ENCODE results near the gene FBLN1. TPM values are rescaled to one million over a fixed set of nuclear protein-coding genes. Genes with fewer than 3 reads are reported as not detected.

FBLN1 gene
- total RNA-seq, 2 experiments from 2014 or later, result not detected

GRCh38 chr22:45640291-45640940 is 137.7 kb downstream of the FBLN1 start:
- no peak overlapping the region for H3K27ac Mint-ChIP-seq
- H3K4me1 Mint-ChIP-seq, result peaks cover 26% of the 10 kb centered on the region
- no peaks in the 10 kb centered on the region for H3K9me3 Mint-ChIP-seq
- H3K27me3 Mint-ChIP-seq, result peaks cover 43% of the 10 kb centered on the region
- DNase-seq, result no peak
- no peak overlapping the region for H3K4me3 Mint-ChIP-seq
- POLR2A ChIA-PET, result no interaction called here
- no peaks in the 10 kb centered on the region for H3K36me3 Mint-ChIP-seq (ENCODE audit: low read depth)
- CTCF ChIA-PET, result interaction anchor here (0.9 kb wide), 1 partner anchor 223 kb away, joined by 3 read pairs; no protein-coding TSS in a partner anchor

- Mint-ChIP-seq H3K27ac (no peak overlapping the region), H3K27me3 (peaks cover 45% of the 10 kb centered on the region), H3K36me3 (ENCODE audit: low read depth) (no peaks in the 10 kb centered on the region), H3K4me1 (peaks cover 30% of the 10 kb centered on the region), H3K9me3 (no peaks in the 10 kb centered on the region), H3K4me3 (no peak overlapping the region)
- ChIA-PET CTCF (interaction anchor here (1.2 kb wide), 1 partner anchor 11 kb away, joined by 3 read pairs; no protein-coding TSS in a partner anchor), POLR2A (no interaction called here)
- no peak for DNase-seq
Observed at GRCh38 chr22:45640941-45641621, 138.4 kb downstream of the FBLN1 start.

GRCh38 chr22:45642986-45643385 is 140.3 kb downstream of the FBLN1 start:
- ChIA-PET POLR2A (no interaction called here), CTCF (interaction anchor here (0.8 to 1.0 kb wide), 2 partner anchors 24 to 41 kb away, joined by 3 to 4 read pairs; no protein-coding TSS in a partner anchor)
- DNase-seq, result no peak
- Mint-ChIP-seq H3K36me3 (ENCODE audit: low read depth) (no peaks in the 10 kb centered on the region), H3K9me3 (no peaks in the 10 kb centered on the region), H3K27me3 (peaks cover 49% of the 10 kb centered on the region), H3K27ac (no peak overlapping the region), H3K4me3 (no peak overlapping the region), H3K4me1 (peaks cover 35% of the 10 kb centered on the region)

- H3K9me3 Mint-ChIP-seq, result no peaks in the 10 kb centered on the region
- DNase-seq, result no peak
- ChIA-PET CTCF (interaction anchor here (0.6 to 1.5 kb wide), 7 partner anchors 17 to 362 kb away, joined by 3 to 5 read pairs (median 4); no protein-coding TSS in a partner anchor), POLR2A (no interaction called here)
- peaks cover 30% of the 10 kb centered on the region for H3K4me1 Mint-ChIP-seq
- H3K27me3 Mint-ChIP-seq, result peaks cover 39% of the 10 kb centered on the region
- no peak overlapping the region for H3K4me3 Mint-ChIP-seq
- no peaks in the 10 kb centered on the region for H3K36me3 Mint-ChIP-seq (ENCODE audit: low read depth)
- H3K27ac Mint-ChIP-seq, result no peak overlapping the region
Observed at GRCh38 chr22:45644714-45645113, 142.0 kb downstream of the FBLN1 start.

- H3K36me3 Mint-ChIP-seq (ENCODE audit: low read depth), result no peaks in the 10 kb centered on the region
- H3K4me3 Mint-ChIP-seq, result no peak overlapping the region
- DNase-seq, result no peak
- ChIA-PET POLR2A (no interaction called here), CTCF (interaction anchor here (0.9 to 1.5 kb wide), 5 partner anchors 18 to 361 kb away, joined by 3 to 5 read pairs (median 3); no protein-coding TSS in a partner anchor)
- H3K27ac Mint-ChIP-seq, result no peak overlapping the region
- peaks cover 35% of the 10 kb centered on the region for H3K27me3 Mint-ChIP-seq
- H3K4me1 Mint-ChIP-seq, result peaks cover 26% of the 10 kb centered on the region
- H3K9me3 Mint-ChIP-seq, result no peaks in the 10 kb centered on the region
Observed at GRCh38 chr22:45645150-45645525, 142.5 kb downstream of the FBLN1 start.

GRCh38 chr22:45645526-45646414 is 143.1 kb downstream of the FBLN1 start:
- Mint-ChIP-seq H3K9me3 (no peaks in the 10 kb centered on the region), H3K4me3 (no peak overlapping the region), H3K36me3 (ENCODE audit: low read depth) (no peaks in the 10 kb centered on the region), H3K4me1 (peaks cover 23% of the 10 kb centered on the region), H3K27me3 (peaks cover 33% of the 10 kb centered on the region), H3K27ac (no peak overlapping the region)
- peak; percentile 73 for DNase-seq
- CTCF ChIA-PET, result interaction anchor here (0.5 to 1.5 kb wide), 7 partner anchors 11 to 368 kb away, joined by 3 to 5 read pairs (median 3); no protein-coding TSS in a partner anchor
- POLR2A ChIA-PET, result no interaction called here

- H3K36me3 Mint-ChIP-seq (ENCODE audit: low read depth), result no peaks in the 10 kb centered on the region
- H3K9me3 Mint-ChIP-seq, result no peaks in the 10 kb centered on the region
- H3K27me3 Mint-ChIP-seq, result peaks cover 25% of the 10 kb centered on the region
- DNase-seq, result no peak
- ChIA-PET CTCF (interaction anchor here (1.3 to 1.5 kb wide), 3 partner anchors 16 to 344 kb away, joined by 3 read pairs; partner anchors contain the start of gene ATXN10), POLR2A (no interaction called here)
- H3K27ac Mint-ChIP-seq, result no peak overlapping the region
- H3K4me1 Mint-ChIP-seq, result peaks cover 21% of the 10 kb centered on the region
- H3K4me3 Mint-ChIP-seq, result no peak overlapping the region
Observed at GRCh38 chr22:45647532-45648225, 145.0 kb downstream of the FBLN1 start.

GRCh38 chr22:45648301-45649117 is 145.8 kb downstream of the FBLN1 start:
- ChIA-PET POLR2A (no interaction called here), CTCF (interaction anchor here (1.3 to 1.5 kb wide), 2 partner anchors 23 to 343 kb away, joined by 3 read pairs; partner anchors contain the start of gene ATXN10)
- no peak overlapping the region for H3K4me3 Mint-ChIP-seq

GRCh38 chr22:45649809-45650208 is 147.1 kb downstream of the FBLN1 start:
- Mint-ChIP-seq H3K4me3 (no peak overlapping the region), H3K27ac (no peak overlapping the region), H3K9me3 (no peaks in the 10 kb centered on the region), H3K27me3 (peaks cover 19% of the 10 kb centered on the region), H3K4me1 (peaks cover 15% of the 10 kb centered on the region), H3K36me3 (ENCODE audit: low read depth) (no peaks in the 10 kb centered on the region)
- ChIA-PET CTCF (no interaction called here), POLR2A (no interaction called here)
- DNase-seq, result no peak

More at GRCh38 chr22:45648301-45649117, 145.8 kb downstream of the FBLN1 start:
- no peaks in the 10 kb centered on the region for H3K36me3 Mint-ChIP-seq (ENCODE audit: low read depth)
- no peaks in the 10 kb centered on the region for H3K9me3 Mint-ChIP-seq
- H3K27ac Mint-ChIP-seq, result no peak overlapping the region
- DNase-seq, result no peak
- H3K27me3 Mint-ChIP-seq, result peaks cover 19% of the 10 kb centered on the region
- peaks cover 15% of the 10 kb centered on the region for H3K4me1 Mint-ChIP-seq

- H3K27ac Mint-ChIP-seq, result no peak overlapping the region
- POLR2A ChIA-PET, result no interaction called here
- H3K9me3 Mint-ChIP-seq, result no peaks in the 10 kb centered on the region
- peaks cover 14% of the 10 kb centered on the region for H3K4me1 Mint-ChIP-seq
- H3K27me3 Mint-ChIP-seq, result peaks cover 17% of the 10 kb centered on the region
- H3K4me3 Mint-ChIP-seq, result no peak overlapping the region
- no peak for DNase-seq
- no peaks in the 10 kb centered on the region for H3K36me3 Mint-ChIP-seq (ENCODE audit: low read depth)
- CTCF ChIA-PET, result no interaction called here
Observed at GRCh38 chr22:45650721-45651120, 148.0 kb downstream of the FBLN1 start.
